MM.1S (cell line): ENCODE results near the gene SPTBN2.
"Not testable (repeated sequence)": the region's sequence is repeated elsewhere in the genome, so short reads cannot be mapped to it uniquely, and the experiment has no call there.

Experiments
- DNase-seq: peaks from one replicate; pipeline ENCODE4 v3.0.0-alpha.2; 2015
- H2AFZ ChIP-seq: fragments of 300-600 bp; sonication (generic); 2 replicates; pipeline ENCODE4 v1.6.0; 2016; ENCODE audit warnings: antibody characterized with exemption, low read length
- H3F3A ChIP-seq: fragments of 300-600 bp; sonication (generic); 2 replicates; pipeline ENCODE4 v1.6.1; 2016; ENCODE audit warnings: mild to moderate bottlenecking, antibody characterized with exemption, low read length, moderate library complexity, mixed read lengths; ENCODE audit not compliant: insufficient read depth
- H3K27ac ChIP-seq: fragments of 300-600 bp; sonication (generic); 2 replicates; pipeline ENCODE4 v1.5.1; 2016; ENCODE audit warnings: mild to moderate bottlenecking, low read length
- H3K27me3 ChIP-seq: fragments of 300-600 bp; sonication (generic); replicated peaks from 2 replicates; pipeline ENCODE4 v1.6.0; 2016; ENCODE audit warnings: low read length; ENCODE audit not compliant: insufficient read depth
- H3K36me3 ChIP-seq: fragments of 300-600 bp; sonication (generic); replicated peaks from 2 replicates; pipeline ENCODE4 v1.6.1; 2016; ENCODE audit warnings: mild to moderate bottlenecking, low read length, mixed read lengths; ENCODE audit not compliant: insufficient read depth
- H3K4me1 ChIP-seq: fragments of 300-600 bp; sonication (generic); 2 replicates; pipeline ENCODE4 v1.6.1; 2016; ENCODE audit warnings: low read length, mixed read lengths
- H3K4me2 ChIP-seq: fragments of 300-600 bp; sonication (generic); 2 replicates; pipeline ENCODE4 v1.6.0; 2016; ENCODE audit warnings: low read depth, low read length
- H3K4me3 ChIP-seq: fragments of 300-600 bp; sonication (generic); 2 replicates; pipeline ENCODE4 v1.5.1; 2016; ENCODE audit warnings: low read length, mixed read lengths
- H3K79me2 ChIP-seq: fragments of 300-600 bp; sonication (generic); 2 replicates; pipeline ENCODE4 v1.6.1; 2016; ENCODE audit warnings: mixed run types, low read length, mixed read lengths
- H3K9ac ChIP-seq: fragments of 300-600 bp; sonication (generic); 2 replicates; pipeline ENCODE4 v1.6.1; 2016; ENCODE audit warnings: low read length, mixed read lengths
- H3K9me2 ChIP-seq: fragments of 300-600 bp; sonication (generic); replicated peaks from 2 replicates; pipeline ENCODE4 v1.6.1; 2016; ENCODE audit warnings: mild to moderate bottlenecking, low read length, mixed read lengths; ENCODE audit not compliant: insufficient read depth
- H3K9me3 ChIP-seq: fragments of 300-600 bp; sonication (generic); replicated peaks from 2 replicates; pipeline ENCODE4 v1.6.1; 2016; ENCODE audit warnings: mild to moderate bottlenecking, low read length, mixed read lengths; ENCODE audit not compliant: insufficient read depth
- H4K20me1 ChIP-seq: fragments of 300-600 bp; sonication (generic); 2 replicates; pipeline ENCODE4 v1.6.1; 2016; ENCODE audit warnings: mild to moderate bottlenecking, low read length, moderate library complexity, mixed read lengths; ENCODE audit not compliant: insufficient read depth
- CTCF ChIP-seq: fragments of 300-600 bp; sonication (generic); IDR thresholded peaks from 2 replicates; pipeline ENCODE4 v1.5.1; 2016; ENCODE audit warnings: antibody characterized with exemption, low read length, mixed read lengths
- EZH2 ChIP-seq: fragments of 300-600 bp; sonication (generic); optimal IDR thresholded peaks from 2 replicates; pipeline ENCODE3; 2017; ENCODE audit warnings: low read depth, mild to moderate bottlenecking, antibody characterized with exemption, low read length, mixed read lengths
- EZH2phosphoT487 ChIP-seq: fragments of 300-600 bp; sonication (generic); IDR thresholded peaks from 2 replicates; pipeline ENCODE4 v1.6.1; 2018; ENCODE audit warnings: antibody characterized with exemption, low read length

SPTBN2 gene

GRCh38 chr11:66643745-66644437, 85.1 kb downstream of the SPTBN2 start:
- no peaks in the 10 kb centered on the region for H3F3A ChIP-seq
- H3K9ac ChIP-seq: no peak overlapping the region
- H3K9me3 ChIP-seq: no peaks in the 10 kb centered on the region
- no peak overlapping the region for H2AFZ ChIP-seq
- H3K36me3 ChIP-seq: peaks cover 41% of the 10 kb centered on the region
- peaks cover 62% of the 10 kb centered on the region for H4K20me1 ChIP-seq
- no peak for DNase-seq
- no peak overlapping the region for H3K27ac ChIP-seq
- no peak overlapping the region for H3K4me3 ChIP-seq
- peaks cover 100% of the 10 kb centered on the region for H3K79me2 ChIP-seq
- no peaks in the 10 kb centered on the region for H3K27me3 ChIP-seq
- H3K4me2 ChIP-seq: no peak overlapping the region
- H3K9me2 ChIP-seq: no peaks in the 10 kb centered on the region
- H3K4me1 ChIP-seq: peaks cover 23% of the 10 kb centered on the region
- TF ChIP-seq CTCF (no peak), EZH2 (no peak), EZH2phosphoT487 (no peak)

DNA sequence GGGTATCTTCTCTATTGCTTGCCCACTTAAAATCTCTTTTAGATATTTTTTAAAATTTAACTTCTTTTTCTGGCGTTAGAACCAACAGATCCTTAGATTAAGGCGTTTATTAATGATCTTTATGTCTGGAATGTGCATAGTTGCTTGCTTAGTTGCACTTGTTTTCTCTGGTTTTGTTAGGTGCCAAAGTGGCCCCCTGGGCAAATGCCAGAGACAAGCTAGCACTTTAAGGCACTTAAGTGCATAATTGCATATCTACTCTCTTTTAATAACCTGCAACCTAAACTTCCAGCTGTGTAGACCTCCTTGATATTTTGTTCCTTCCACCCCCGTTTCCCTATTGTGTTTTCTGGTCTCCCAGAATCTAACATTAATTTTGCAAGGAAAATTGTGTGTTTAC, 87.2 kb downstream of the SPTBN2 start:
- no peak overlapping the region for H2AFZ ChIP-seq
- H3K36me3 ChIP-seq: peaks cover 41% of the 10 kb centered on the region
- TF ChIP-seq EZH2 (no peak), CTCF (no peak), EZH2phosphoT487 (no peak)
- H3K4me1 ChIP-seq: peaks cover 31% of the 10 kb centered on the region
- no peak for DNase-seq
- no peaks in the 10 kb centered on the region for H3K9me2 ChIP-seq
- no peaks in the 10 kb centered on the region for H3K9me3 ChIP-seq
- no peak overlapping the region for H3K9ac ChIP-seq
- H3K4me2 ChIP-seq: peak overlapping the region; percentile 2; the same call in 1 of the 2 replicates
- peaks cover 12% of the 10 kb centered on the region for H3F3A ChIP-seq
- H3K4me3 ChIP-seq: no peak overlapping the region
- peaks cover 58% of the 10 kb centered on the region for H4K20me1 ChIP-seq
- peaks cover 98% of the 10 kb centered on the region for H3K79me2 ChIP-seq
- no peaks in the 10 kb centered on the region for H3K27me3 ChIP-seq
- H3K27ac ChIP-seq: no peak overlapping the region

GRCh38 chr11:66639814-66640340, 89.1 kb downstream of the SPTBN2 start:
- peak overlapping the region; percentile 89 for H3K4me3 ChIP-seq
- H3K79me2 ChIP-seq: peaks cover 98% of the 10 kb centered on the region
- peaks cover 31% of the 10 kb centered on the region for H3K4me1 ChIP-seq
- H3K9ac ChIP-seq, H3K9me3 ChIP-seq, H2AFZ ChIP-seq, H3K27ac ChIP-seq, H3K9me2 ChIP-seq, H3K27me3 ChIP-seq, DNase-seq: not testable (repeated sequence)
- peaks cover 47% of the 10 kb centered on the region for H4K20me1 ChIP-seq
- H3K36me3 ChIP-seq: peaks cover 32% of the 10 kb centered on the region
- peaks cover 20% of the 10 kb centered on the region for H3F3A ChIP-seq
- H3K4me2 ChIP-seq: peak overlapping the region; percentile 61
